Non-pigmented ciliary epithelial cell (primary cell): ENCODE data around the gene RHBG.
"Not testable (repeated sequence)": the region's sequence is repeated elsewhere in the genome, so short reads cannot be mapped to it uniquely, and the experiment has no call there.

Experiments
- DNase-seq: peaks from one replicate; pipeline ENCODE4 v3.0.0-alpha.2; 2010; ENCODE audit warnings: low read depth

RHBG gene

GRCh38 chr1:156368889-156369684 is at the start of gene RHBG:
RHBG (plus strand) TSS chr1:156369211; CDS start chr1:156369250, 39 bp downstream.
- DNase-seq: no peak

- DNase-seq: no peak
Measured at GRCh38 chr1:156319664-156320063, 49.3 kb upstream of the RHBG start.

- DNase-seq: no peak
Measured at GRCh38 chr1:156320560-156320959, 48.5 kb upstream of the RHBG start.

- DNase-seq: not testable (repeated sequence)
Measured at GRCh38 chr1:156323179-156323578, 45.8 kb upstream of the RHBG start.

GRCh38 chr1:156336242-156336641 is 32.8 kb upstream of the RHBG start:
- no peak for DNase-seq

- DNase-seq: no peak
Measured at GRCh38 chr1:156337052-156337887, 31.7 kb upstream of the RHBG start.

GRCh38 chr1:156337888-156338179 is 31.2 kb upstream of the RHBG start:
- DNase-seq: no peak

- peak; percentile 100 for DNase-seq
Measured at GRCh38 chr1:156338180-156338976, 30.6 kb upstream of the RHBG start, which contains the start of the genes CCT3 and TSACC. CCT3 (minus strand) TSS chr1:156338292; CDS start chr1:156338184, 108 bp downstream. TSACC (plus strand) TSS chr1:156338526; CDS start chr1:156339758, 1,232 bp downstream.

- DNase-seq: no peak
Measured at GRCh38 chr1:156342166-156342955, 26.6 kb upstream of the RHBG start.

- no peak for DNase-seq
Measured at GRCh38 chr1:156344409-156344808, 24.6 kb upstream of the RHBG start.

- DNase-seq: not testable (repeated sequence)
Measured at GRCh38 chr1:156346035-156346434, 23.0 kb upstream of the RHBG start.

- DNase-seq: no peak
Measured at GRCh38 chr1:156346636-156347035, 22.4 kb upstream of the RHBG start.

- no peak for DNase-seq
Measured at GRCh38 chr1:156347331-156347730, 21.7 kb upstream of the RHBG start.

- DNase-seq: not testable (repeated sequence)
Measured at GRCh38 chr1:156352481-156352880, 16.5 kb upstream of the RHBG start.

GRCh38 chr1:156356262-156356874 is 12.6 kb upstream of the RHBG start:
- DNase-seq: no peak

GRCh38 chr1:156356875-156357534 is 12.0 kb upstream of the RHBG start:
- DNase-seq: no peak

- no peak for DNase-seq
Measured at GRCh38 chr1:156357977-156358376, 11.0 kb upstream of the RHBG start.

GRCh38 chr1:156358641-156359040 is 10.4 kb upstream of the RHBG start:
- DNase-seq: no peak

- no peak for DNase-seq
Measured at GRCh38 chr1:156359249-156359648, 9.8 kb upstream of the RHBG start.

- DNase-seq: no peak
Measured at GRCh38 chr1:156359973-156360372, 9.0 kb upstream of the RHBG start.
